ENCODE data around the gene ANKRD42.

The ANKRD42 gene

DNA sequence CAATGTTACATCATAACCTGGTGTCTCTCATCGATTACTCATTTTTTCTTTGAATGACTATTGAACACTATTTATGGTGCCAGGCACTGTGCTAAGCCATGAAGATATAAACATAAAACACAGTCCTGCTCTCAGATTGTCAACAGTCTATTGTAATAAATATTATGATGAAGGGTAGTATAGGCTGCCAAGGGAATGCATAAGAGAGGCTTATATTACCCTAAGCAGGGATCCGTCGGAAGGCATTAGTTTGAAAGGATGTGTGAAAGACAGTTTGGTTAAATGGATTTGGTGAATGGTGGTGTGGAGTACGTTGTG, 99.9 kb downstream of the ANKRD42 start:
- no peak for DNase-seq

- no peak for DNase-seq
These were observed 100.7 kb downstream of the ANKRD42 start for GRCh38 chr11:83294208-83294607.

Data from NCI-H1105 treated with DMSO at 0.1 percent for 48 hours (cell line).